ENCODE measurements around the gene CRADD.

The CRADD gene

GRCh38 chr12:93661021-93661420 is 16.2 kb upstream of the CRADD start:
- TF ChIP-seq CTCF (conservative IDR thresholded peaks at IDR 0.05; ENCODE audit: low read length) = no peak
- H3K4me3 ChIP-seq (ENCODE audit: low read length) = no peak overlapping the region
- no peak for DNase-seq (ENCODE audit: low read depth)

GRCh38 chr12:93663006-93663728 is 14.0 kb upstream of the CRADD start:
- peak; percentile 31 for DNase-seq (ENCODE audit: low read depth)

GRCh38 chr12:93663729-93664084 is 13.5 kb upstream of the CRADD start:
- no peak for TF ChIP-seq CTCF (conservative IDR thresholded peaks at IDR 0.05; ENCODE audit: low read length)
- no peak overlapping the region for H3K4me3 ChIP-seq (ENCODE audit: low read length)
- no peak for DNase-seq (ENCODE audit: low read depth)

More at GRCh38 chr12:93663006-93663728, 14.0 kb upstream of the CRADD start:
- TF ChIP-seq CTCF (conservative IDR thresholded peaks at IDR 0.05; ENCODE audit: low read length) = no peak
- no peak overlapping the region for H3K4me3 ChIP-seq (ENCODE audit: low read length)

GRCh38 chr12:93664573-93665138 is 12.5 kb upstream of the CRADD start:
- no peak for TF ChIP-seq CTCF (conservative IDR thresholded peaks at IDR 0.05; ENCODE audit: low read length)
- peak; percentile 47 for DNase-seq (ENCODE audit: low read depth)
- H3K4me3 ChIP-seq (ENCODE audit: low read length) = no peak overlapping the region

- TF ChIP-seq CTCF (conservative IDR thresholded peaks at IDR 0.05; ENCODE audit: low read length) = no peak
- no peak overlapping the region for H3K4me3 ChIP-seq (ENCODE audit: low read length)
- DNase-seq (ENCODE audit: low read depth) = peak; percentile 28
Measured at GRCh38 chr12:93667672-93668071, 9.5 kb upstream of the CRADD start.

GRCh38 chr12:93668919-93669418 is 8.2 kb upstream of the CRADD start:
- H3K4me3 ChIP-seq (ENCODE audit: low read length) = no peak overlapping the region
- no peak for TF ChIP-seq CTCF (conservative IDR thresholded peaks at IDR 0.05; ENCODE audit: low read length)
- no peak for DNase-seq (ENCODE audit: low read depth)

- TF ChIP-seq CTCF (conservative IDR thresholded peaks at IDR 0.05; ENCODE audit: low read length) = no peak
- no peak overlapping the region for H3K4me3 ChIP-seq (ENCODE audit: low read length)
- no peak for DNase-seq (ENCODE audit: low read depth)
Measured at GRCh38 chr12:93669452-93669851, 7.7 kb upstream of the CRADD start.
